K562 (cell line): ENCODE data around the gene ARHGAP9. TPM values are rescaled to one million over a fixed set of nuclear protein-coding genes. Genes with fewer than 3 reads are reported as not detected.

Source experiments
- ATAC-seq: fragments of 200-7000 bp; cut with Tn5 transposase; 3 replicates; pipeline ENCODE4 v1.9.1; 2020; ENCODE audit warnings: moderate library complexity
- BruUV-seq: library from RNA; stranded (reverse); fragments of 400-500 nt; replicated peaks from 2 replicates; lab custom pipeline; 2021; lab: Mats Ljungman, UMichigan
- CTCF ChIA-PET: fragments of 300-600 bp; formaldehyde crosslinking; extraction: SDS; loops from one replicate; lab custom pipeline; 2021; ENCODE audit warnings: low intra/inter-chr PET ratio; lab: Yijun Ruan, JAX
- POLR2A ChIA-PET: fragments of 300-600, 350-650 bp; sonication (Branson Sonifier 250); formaldehyde crosslinking; extraction: SDS; loops from one replicate; lab custom pipeline; 2021; ENCODE audit warnings: antibody characterized with exemption, inconsistent platforms; lab: Yijun Ruan, JAX
- DNase-seq, 4 experiments: peaks; one replicate each; pipeline versions ENCODE4 v3.0.0 to v3.0.0-alpha.2; 2011 to 2018; ENCODE audit warnings: low spot score in 3 of 4, mixed read lengths in 3 of 4; ENCODE audit errors: extremely low read depth in 1 of 4
- FAIRE-seq: peaks from 2 replicates; lab custom pipeline; 2011; peaks lifted over from hg19 to GRCh38; lab: Jason Lieb, UNC
- H2AFZ ChIP-seq: 2 replicates; pipeline ENCODE4 v1.6.0; 2011; ENCODE audit warnings: low read depth, low read length, control low read depth, inconsistent platforms
- H3K27ac ChIP-seq: fragments of 200-600 bp; 3 replicates; pipeline ENCODE4 v1.8.0; 2011; ENCODE audit warnings: low read depth, mild to moderate bottlenecking, control low read depth, inconsistent platforms, low read length, moderate library complexity, mixed read lengths; ENCODE audit errors: extremely low read depth
- H3K27me3 ChIP-seq, 2 experiments: fragments of 300-600 bp in 1 of 2; 2 replicates in 1 of 2; 3 replicates in 1 of 2; pipeline versions ENCODE4 v1.6.0 to v1.8.0; 2011; ENCODE audit warnings: inconsistent platforms in 2 of 2, low read length in 2 of 2, mild to moderate bottlenecking in 1 of 2, mixed read lengths in 1 of 2, moderate library complexity in 1 of 2; ENCODE audit not compliant: control insufficient read depth in 2 of 2, insufficient read depth in 2 of 2
- H3K36me3 ChIP-seq: fragments of 300-600 bp; 3 replicates; pipeline ENCODE4 v1.8.0; 2011; ENCODE audit warnings: mild to moderate bottlenecking, low read length, inconsistent platforms; ENCODE audit not compliant: control insufficient read depth, insufficient read depth
- H3K4me1 ChIP-seq, 2 experiments: fragments of 200-600 bp in 1 of 2; replicated peaks in 1 of 2; 2 replicates in 1 of 2; 3 replicates in 1 of 2; pipeline versions ENCODE4 v1.5.1 to v1.8.0; 2011; ENCODE audit warnings: inconsistent platforms in 2 of 2, low read length in 2 of 2, mild to moderate bottlenecking in 1 of 2, mixed read lengths in 1 of 2, moderate library complexity in 1 of 2; ENCODE audit not compliant: control insufficient read depth in 2 of 2, insufficient read depth in 2 of 2
- H3K4me2 ChIP-seq: 2 replicates; pipeline ENCODE4 v1.6.1; 2011; ENCODE audit warnings: low read length, control low read depth, inconsistent platforms, mixed read lengths; ENCODE audit not compliant: insufficient read depth
- H3K4me3 ChIP-seq: fragments of 200-600 bp; sonication (generic), shearing (Covaris generic); 2 replicates; pipeline ENCODE4 v1.5.1; 2016; ENCODE audit warnings: control low read depth, inconsistent platforms
- H3K79me2 ChIP-seq: fragments of 200-600 bp; 3 replicates; pipeline ENCODE4 v1.8.0; 2011; ENCODE audit warnings: low read length, inconsistent platforms; ENCODE audit not compliant: control insufficient read depth, insufficient read depth
- H3K9ac ChIP-seq, 2 experiments: 2 replicates each; pipeline versions ENCODE4 v1.6.0 to v1.6.1; 2011; ENCODE audit warnings: low read depth in 2 of 2, low read length in 2 of 2, control low read depth in 1 of 2, inconsistent platforms in 1 of 2, mild to moderate bottlenecking in 1 of 2, mixed read lengths in 1 of 2; ENCODE audit not compliant: insufficient read depth in 1 of 2
- H3K9me1 ChIP-seq: one replicate; pipeline ENCODE4 v1.6.0; 2011; ENCODE audit warnings: inconsistent platforms, mild to moderate bottlenecking, low read length, moderate library complexity; ENCODE audit not compliant: control insufficient read depth, insufficient read depth
- H3K9me3 ChIP-seq: replicated peaks from 2 replicates; pipeline ENCODE4 v1.5.1; 2011; ENCODE audit warnings: low read depth, low read length, inconsistent platforms; ENCODE audit not compliant: control insufficient read depth, insufficient read depth
- H4K20me1 ChIP-seq: replicated peaks from 2 replicates; pipeline ENCODE4 v1.6.1; 2011; ENCODE audit warnings: low read length, inconsistent platforms, mixed read lengths; ENCODE audit not compliant: control insufficient read depth, insufficient read depth
- AFF1 ChIP-seq, 2 experiments: fragments of 450-650 bp; IDR thresholded peaks; 2 replicates each; pipeline ENCODE4 v1.6.1; 2018; ENCODE audit warnings: mild to moderate bottlenecking in 2 of 2, low read depth in 1 of 2; ENCODE audit not compliant: partially characterized antibody in 2 of 2
- GABPB1 ChIP-seq: sonication (generic); formaldehyde crosslinking; IDR thresholded peaks from 2 replicates; pipeline ENCODE4 v1.8.0; 2022; ENCODE audit warnings: mild to moderate bottlenecking, missing genetic modification reagents
- RBM39 ChIP-seq: fragments of 200-400 bp; formaldehyde crosslinking; optimal IDR thresholded peaks from 2 replicates; pipeline ENCODE3; 2018; ENCODE audit warnings: low read depth, low read length
- SLC30A9 ChIP-seq: fragments of 250-450 bp; sonication (Bioruptor Pico); IDR thresholded peaks from 2 replicates; pipeline ENCODE4 v1.8.0; 2022; ENCODE audit warnings: mild to moderate bottlenecking, moderate library complexity
- WGBS: fragments of 100-300 bp; shearing (Covaris generic); methylation state at CpG from one replicate; pipeline ENCODE4 v1.1.6; 2016; ENCODE audit warnings: low coverage, mixed read lengths; ENCODE audit not compliant: insufficient coverage; ENCODE audit errors: missing lambda C conversion rate; 5-methylcytosine and 5-hydroxymethylcytosine counted together
- in situ Hi-C: fragments of 300-500 bp; cut with MboI; formaldehyde crosslinking; loops from 4 replicates; pipeline ENCODE4 v1.15.0; 2018; ENCODE audit warnings: inconsistent platforms, mixed read lengths
- intact Hi-C: fragments of 100-400 bp; cut with micrococcal nuclease; formaldehyde crosslinking; loops from 2 replicates; pipeline ENCODE4 v1.14.2; 2022
- polyA plus RNA-seq, 8 experiments: library from polyadenylated mRNA; depleted of rRNA in 4 of 8; stranded (reverse) in 5 of 8; unstranded in 3 of 8; fragments of >200 nt; fragmentation: Nextera tagmentation in 2 of 8; fragmentation: Illumina TruSeq in 1 of 8; extraction: Ambion mirVana in 2 of 8; extraction: Trizol in 1 of 8; gene quantifications; 2 replicates each; pipeline versions ENCODE4 v1.2.1 to v1.2.3, GENCODE V29; 2011 to 2014; ENCODE audit warnings: inconsistent platforms in 1 of 8, missing spikeins in 1 of 8
- total RNA-seq, 7 experiments: library from RNA; depleted of rRNA in 6 of 7; stranded (reverse); fragments of >200 nt in 6 of 7; fragmentation: Illumina TruSeq in 2 of 7; extraction: Trizol in 2 of 7; gene quantifications; 2 replicates each; pipeline versions ENCODE4 v1.2.1 to v1.2.3, GENCODE V29; 2011 to 2021; ENCODE audit warnings: low replicate concordance in 1 of 7

Gene ARHGAP9
- total and polyA plus RNA-seq, 9 of the 15 experiments (the other 6 are each of a cell fraction or from before 2014, with no cell fraction given): 1.5 to 10.2 (median 5.1) TPM

GRCh38 chr12:57474862-57475261, 4.8 kb downstream of the ARHGAP9 start:
- DNase-seq (no peak), FAIRE-seq (no peak), ATAC-seq (no peak)
- Histone ChIP-seq H3K9ac (peak overlapping the region in 1 of 2 experiments; percentile 69; a peak in 1 of 4 replicates), H2AFZ (no peak overlapping the region), H3K9me3 (no peaks in the 10 kb centered on the region), H3K9me1 (no peaks in the 10 kb centered on the region), H3K27ac (no peak overlapping the region), H3K4me2 (peak overlapping the region; percentile 5; the same call in 1 of the 2 replicates), H3K36me3 (no peaks in the 10 kb centered on the region), H3K79me2 (no peaks in the 10 kb centered on the region), H3K27me3 (peaks cover 0 to 17% of the 10 kb centered on the region in 2 experiments; a peak in 3 of 5 replicates), H4K20me1 (no peaks in the 10 kb centered on the region), H3K4me3 (no peak overlapping the region), H3K4me1 (peaks cover 39 to 51% of the 10 kb centered on the region in 2 experiments)
- WGBS: 70% methylated on average over 7 of the region's 7 CpGs
- POLR2A ChIA-PET: interaction anchor here (0.6 to 1.9 kb wide), 8 partner anchors 9 to 486 kb away, joined by 3 to 7 read pairs (median 4); partner anchors contain the start of gene INHBE
- in situ Hi-C loops: no loop called here
- no peak for TF ChIP-seq SLC30A9 (CRISPR knock-in tag)
- no peak for TF ChIP-seq RBM39
- no peak for TF ChIP-seq GABPB1 (CRISPR knock-in tag)
- TF ChIP-seq AFF1 (IDR thresholded peaks at IDR 0.05; ENCODE audit: low read depth in 1 of 2, partially characterized antibody in 2 of 2): no peak
- BruUV-seq: no TSS peak
- CTCF ChIA-PET: no interaction called here
- intact Hi-C loops: no loop called here
